Fibroblast of the aortic adventitia (primary cell): ENCODE measurements around the gene ANGEL2. TPM values are rescaled to one million over a fixed set of nuclear protein-coding genes. Genes with fewer than 3 reads are reported as not detected.

ENCODE experiments used
- DNase-seq: peaks from one replicate; pipeline ENCODE4 v3.0.0-alpha.2; 2010; ENCODE audit warnings: low read depth
- H3K4me3 ChIP-seq: 2 replicates; pipeline ENCODE4 v1.5.1; 2011; ENCODE audit warnings: low read depth, mild to moderate bottlenecking, control low read depth, low read length, moderate library complexity
- CTCF ChIP-seq: IDR thresholded peaks from 2 replicates; pipeline ENCODE4 v1.5.1; 2011; ENCODE audit warnings: mild to moderate bottlenecking, low read length, control low read depth, inconsistent platforms; ENCODE audit not compliant: insufficient read depth
- total RNA-seq: library from RNA; depleted of rRNA; stranded (reverse); fragments of >200 nt; gene quantifications from 2 replicates; pipeline ENCODE4 v1.2.3, GENCODE V29; 2012; ENCODE audit warnings: low replicate concordance

ANGEL2 gene
- total RNA-seq, 1 donor, result 63.4 TPM

- H3K4me3 ChIP-seq, result no peak overlapping the region
- DNase-seq, result no peak
- no peak for TF ChIP-seq CTCF
These were observed 70.6 kb downstream of the ANGEL2 start for GRCh38 chr1:212945056-212945455.

- H3K4me3 ChIP-seq, result no peak overlapping the region
- DNase-seq, result no peak
- no peak for TF ChIP-seq CTCF
These were observed 71.3 kb downstream of the ANGEL2 start for GRCh38 chr1:212944229-212944901.

- H3K4me3 ChIP-seq, result no peak overlapping the region
- no peak for TF ChIP-seq CTCF
- no peak for DNase-seq
These were observed 72.3 kb downstream of the ANGEL2 start for GRCh38 chr1:212943393-212943710.

- no peak for TF ChIP-seq CTCF
- no peak overlapping the region for H3K4me3 ChIP-seq
- peak; percentile 14 for DNase-seq
These were observed 72.8 kb downstream of the ANGEL2 start for GRCh38 chr1:212942679-212943392.

Other genes with a start within 250 kb of the ANGEL2 start
- 15.9 and 41.1 TPM in 2 replicates for gene NSL1, start 224.1 kb downstream of the ANGEL2 start, total RNA-seq
- 9.2 and 15.0 TPM in 2 replicates for gene TATDN3, start 224.0 kb downstream of the ANGEL2 start, total RNA-seq
- not detected in 2 replicates for gene SPATA45, start 168.2 kb downstream of the ANGEL2 start, total RNA-seq
- gene FLVCR1, start 157.6 kb downstream of the ANGEL2 start, total RNA-seq, result 5.8 and 6.3 TPM in 2 replicates
- 0.90 and 3.3 TPM in 2 replicates for gene VASH2, start 65.3 kb downstream of the ANGEL2 start, total RNA-seq
- gene RPS6KC1, start 35.4 kb upstream of the ANGEL2 start, total RNA-seq, result 29.7 and 70.3 TPM in 2 replicates